RCC 7860 (cell line): ENCODE results near the gene CHMP6.
"Not testable (repeated sequence)": the region's sequence is repeated elsewhere in the genome, so short reads cannot be mapped to it uniquely, and the experiment has no call there.

ENCODE experiments used
- DNase-seq: peaks from one replicate; pipeline ENCODE4 v3.0.0-alpha.2; 2015; ENCODE audit warnings: low spot score
- FAIRE-seq: peaks from 2 replicates; lab custom pipeline; 2012; peaks lifted over from hg19 to GRCh38; lab: Jason Lieb, UNC

Gene CHMP6

GRCh38 chr17:81028506-81028858 is 36.8 kb downstream of the CHMP6 start:
- FAIRE-seq (no peak), DNase-seq (no peak)

GRCh38 chr17:81029859-81030258 is 38.2 kb downstream of the CHMP6 start:
- FAIRE-seq, result no peak
- no peak for DNase-seq

GRCh38 chr17:81030312-81030711 is 38.7 kb downstream of the CHMP6 start:
- FAIRE-seq, DNase-seq: not testable (repeated sequence)

- FAIRE-seq, result peak; percentile 47
- peak; percentile 71 for DNase-seq
Observed at GRCh38 chr17:81030741-81031565, 39.3 kb downstream of the CHMP6 start.

GRCh38 chr17:81031566-81032550 is 40.2 kb downstream of the CHMP6 start:
- FAIRE-seq, result no peak

GRCh38 chr17:81032641-81033480 is 41.2 kb downstream of the CHMP6 start:
- FAIRE-seq (no peak), DNase-seq (no peak)

More at GRCh38 chr17:81031566-81032550, 40.2 kb downstream of the CHMP6 start:
- no peak for DNase-seq

- no peak for DNase-seq
- no peak for FAIRE-seq
Observed at GRCh38 chr17:81033535-81034167, 42.0 kb downstream of the CHMP6 start.

- no peak for FAIRE-seq
- no peak for DNase-seq
Observed at GRCh38 chr17:81034168-81034777, 42.6 kb downstream of the CHMP6 start.

- DNase-seq (peak; percentile 84), FAIRE-seq (no peak)
Observed at GRCh38 chr17:81034779-81035520, 43.3 kb downstream of the CHMP6 start, which contains the start of gene BAIAP2. TSS of gene BAIAP2 (plus strand) at chr17:81035151. CDS start at chr17:81035255, 104 bp downstream.

GRCh38 chr17:81035521-81036196 is 44.0 kb downstream of the CHMP6 start:
- DNase-seq (no peak), FAIRE-seq (no peak)

- FAIRE-seq (no peak), DNase-seq (no peak)
Observed at GRCh38 chr17:81036197-81036941, 44.7 kb downstream of the CHMP6 start.

- FAIRE-seq (no peak), DNase-seq (no peak)
Observed at GRCh38 chr17:81037026-81037797, 45.6 kb downstream of the CHMP6 start.

- peak; percentile 50 for FAIRE-seq
Observed at GRCh38 chr17:81037798-81038733, 46.4 kb downstream of the CHMP6 start.

GRCh38 chr17:81039096-81039495 is 47.5 kb downstream of the CHMP6 start:
- no peak for FAIRE-seq
- DNase-seq, result no peak

More at GRCh38 chr17:81037798-81038733, 46.4 kb downstream of the CHMP6 start:
- DNase-seq, result peak; percentile 65

- FAIRE-seq (peak; percentile 54), DNase-seq (peak; percentile 75)
Observed at GRCh38 chr17:81039854-81040758, 48.5 kb downstream of the CHMP6 start.
